HepG2 (cell line): Measurements from ENCODE around the gene TMEM270. TPM values are rescaled to one million over a fixed set of nuclear protein-coding genes. Genes with fewer than 3 reads are reported as not detected.
A peak's percentile ranks its signal among the peaks of the same experiment; 100 is the strongest.

Experiments used
- AKAP8 ChIP-seq: sonication (generic); formaldehyde crosslinking; IDR thresholded peaks from 2 replicates; pipeline ENCODE4 v1.5.1; 2020; ENCODE audit warnings: mild to moderate bottlenecking, missing genetic modification reagents
- ATF1 ChIP-seq: IDR thresholded peaks from 2 replicates; pipeline ENCODE4 v1.6.1; 2016; ENCODE audit warnings: mild to moderate bottlenecking, control low read depth
- HIVEP1 ChIP-seq: sonication (generic); formaldehyde crosslinking; IDR thresholded peaks from 2 replicates; pipeline ENCODE4 v1.4.0; 2020; ENCODE audit warnings: mild to moderate bottlenecking, missing genetic modification reagents
- IKZF1 ChIP-seq: fragments of 450-650 bp; IDR thresholded peaks from 2 replicates; pipeline ENCODE4 v1.7.1; 2016
- ISX ChIP-seq: sonication (generic); formaldehyde crosslinking; conservative IDR thresholded peaks from 2 replicates; pipeline ENCODE4 v1.5.0; 2020; ENCODE audit warnings: missing genetic modification reagents
- NFE2L2 ChIP-seq: fragments of 150-350 bp; IDR thresholded peaks from 2 replicates; pipeline ENCODE4 v1.6.1; 2014; ENCODE audit warnings: low read length
- NR2F6 ChIP-seq, 2 experiments: IDR thresholded peaks; 2 replicates each; pipeline ENCODE4 v1.6.1; 2016; ENCODE audit warnings: antibody characterized with exemption in 1 of 2, mild to moderate bottlenecking in 1 of 2
- polyA plus RNA-seq, 8 experiments: library from polyadenylated mRNA; depleted of rRNA in 3 of 8; stranded (reverse) in 7 of 8; unstranded in 1 of 8; fragments of >200 nt; fragmentation: Illumina TruSeq in 4 of 8; extraction: Trizol in 4 of 8; gene quantifications; 2 replicates each; pipeline versions ENCODE4 v1.2.1 to v1.2.3, GENCODE V29; 2011 to 2016; ENCODE audit warnings: low read depth in 4 of 8, missing spikeins in 1 of 8, mixed read lengths in 1 of 8; ENCODE audit not compliant: insufficient read depth in 1 of 8
- total RNA-seq, 5 experiments: library from RNA; depleted of rRNA; stranded (reverse); fragments of >200 nt; fragmentation: Illumina TruSeq; extraction: Trizol; gene quantifications; 2 replicates each; pipeline ENCODE4 v1.2.3, GENCODE V29; 2016; ENCODE audit warnings: low read depth in 1 of 5
- TF ChIP-seq, protein P1 (sequence below): sonication (generic); formaldehyde crosslinking; IDR thresholded peaks from one replicate; pipeline ENCODE4 v1.5.1; 2020; ENCODE audit warnings: mild to moderate bottlenecking, missing genetic modification reagents; ENCODE audit errors: not compliant biosample characterization
- TF ChIP-seq, protein P2 (sequence below): sonication (generic); formaldehyde crosslinking; IDR thresholded peaks from 2 replicates; pipeline ENCODE4 v1.4.0; 2020; ENCODE audit warnings: mild to moderate bottlenecking, missing genetic modification reagents, borderline replicate concordance
- TF ChIP-seq, protein P3 (sequence below), 2 experiments: fragments of 450-650 bp in 1 of 2; sonication (generic) in 1 of 2; formaldehyde crosslinking; IDR thresholded peaks; 2 replicates each; pipeline versions ENCODE4 v1.5.0 to v1.8.0; 2020 to 2022; ENCODE audit warnings: mild to moderate bottlenecking in 1 of 2, missing genetic modification reagents in 1 of 2
- TF ChIP-seq, protein P4 (sequence below), 2 experiments: IDR thresholded peaks; 2 replicates each; pipeline ENCODE4 v1.6.1; 2011 to 2012; ENCODE audit warnings: low read length in 2 of 2, borderline replicate concordance in 1 of 2, low read depth in 1 of 2, mild to moderate bottlenecking in 1 of 2, moderate library complexity in 1 of 2
- TF ChIP-seq, protein P5 (sequence below): sonication (generic); formaldehyde crosslinking; IDR thresholded peaks from 2 replicates; pipeline ENCODE4 v1.5.0; 2020; ENCODE audit warnings: missing genetic modification reagents

Gene TMEM270
- total and polyA plus RNA-seq, 2 of the 13 experiments (the other 11 are each of a cell fraction or from before 2014, with no cell fraction given), result not detected

DNA sequence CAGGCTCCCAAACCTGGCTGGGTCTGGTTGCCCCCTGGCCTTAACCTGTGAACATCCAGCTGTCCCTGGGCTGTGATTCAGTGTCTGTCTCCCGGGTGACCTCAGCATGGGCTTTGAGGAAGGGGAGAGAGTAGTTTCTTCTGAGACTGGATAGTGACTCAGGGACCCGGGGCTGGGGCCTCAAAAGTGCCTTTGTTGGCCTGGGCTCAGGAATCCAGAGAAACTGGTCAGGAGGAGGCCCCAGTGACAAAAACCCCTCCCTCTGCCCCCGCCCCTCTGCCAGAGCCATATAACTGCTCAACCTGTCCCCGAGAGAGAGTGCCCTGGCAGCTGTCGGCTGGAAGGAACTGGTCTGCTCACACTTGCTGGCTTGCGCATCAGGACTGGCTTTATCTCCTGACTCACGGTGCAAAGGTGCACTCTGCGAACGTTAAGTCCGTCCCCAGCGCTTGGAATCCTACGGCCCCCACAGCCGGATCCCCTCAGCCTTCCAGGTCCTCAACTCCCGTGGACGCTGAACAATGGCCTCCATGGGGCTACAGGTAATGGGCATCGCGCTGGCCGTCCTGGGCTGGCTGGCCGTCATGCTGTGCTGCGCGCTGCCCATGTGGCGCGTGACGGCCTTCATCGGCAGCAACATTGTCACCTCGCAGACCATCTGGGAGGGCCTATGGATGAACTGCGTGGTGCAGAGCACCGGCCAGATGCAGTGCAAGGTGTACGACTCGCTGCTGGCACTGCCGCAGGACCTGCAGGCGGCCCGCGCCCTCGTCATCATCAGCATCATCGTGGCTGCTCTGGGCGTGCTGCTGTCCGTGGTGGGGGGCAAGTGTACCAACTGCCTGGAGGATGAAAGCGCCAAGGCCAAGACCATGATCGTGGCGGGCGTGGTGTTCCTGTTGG is 30.0 kb upstream of the TMEM270 start, which contains the start of gene CLDN4 (continued):
- TF ChIP-seq, protein P1, sequence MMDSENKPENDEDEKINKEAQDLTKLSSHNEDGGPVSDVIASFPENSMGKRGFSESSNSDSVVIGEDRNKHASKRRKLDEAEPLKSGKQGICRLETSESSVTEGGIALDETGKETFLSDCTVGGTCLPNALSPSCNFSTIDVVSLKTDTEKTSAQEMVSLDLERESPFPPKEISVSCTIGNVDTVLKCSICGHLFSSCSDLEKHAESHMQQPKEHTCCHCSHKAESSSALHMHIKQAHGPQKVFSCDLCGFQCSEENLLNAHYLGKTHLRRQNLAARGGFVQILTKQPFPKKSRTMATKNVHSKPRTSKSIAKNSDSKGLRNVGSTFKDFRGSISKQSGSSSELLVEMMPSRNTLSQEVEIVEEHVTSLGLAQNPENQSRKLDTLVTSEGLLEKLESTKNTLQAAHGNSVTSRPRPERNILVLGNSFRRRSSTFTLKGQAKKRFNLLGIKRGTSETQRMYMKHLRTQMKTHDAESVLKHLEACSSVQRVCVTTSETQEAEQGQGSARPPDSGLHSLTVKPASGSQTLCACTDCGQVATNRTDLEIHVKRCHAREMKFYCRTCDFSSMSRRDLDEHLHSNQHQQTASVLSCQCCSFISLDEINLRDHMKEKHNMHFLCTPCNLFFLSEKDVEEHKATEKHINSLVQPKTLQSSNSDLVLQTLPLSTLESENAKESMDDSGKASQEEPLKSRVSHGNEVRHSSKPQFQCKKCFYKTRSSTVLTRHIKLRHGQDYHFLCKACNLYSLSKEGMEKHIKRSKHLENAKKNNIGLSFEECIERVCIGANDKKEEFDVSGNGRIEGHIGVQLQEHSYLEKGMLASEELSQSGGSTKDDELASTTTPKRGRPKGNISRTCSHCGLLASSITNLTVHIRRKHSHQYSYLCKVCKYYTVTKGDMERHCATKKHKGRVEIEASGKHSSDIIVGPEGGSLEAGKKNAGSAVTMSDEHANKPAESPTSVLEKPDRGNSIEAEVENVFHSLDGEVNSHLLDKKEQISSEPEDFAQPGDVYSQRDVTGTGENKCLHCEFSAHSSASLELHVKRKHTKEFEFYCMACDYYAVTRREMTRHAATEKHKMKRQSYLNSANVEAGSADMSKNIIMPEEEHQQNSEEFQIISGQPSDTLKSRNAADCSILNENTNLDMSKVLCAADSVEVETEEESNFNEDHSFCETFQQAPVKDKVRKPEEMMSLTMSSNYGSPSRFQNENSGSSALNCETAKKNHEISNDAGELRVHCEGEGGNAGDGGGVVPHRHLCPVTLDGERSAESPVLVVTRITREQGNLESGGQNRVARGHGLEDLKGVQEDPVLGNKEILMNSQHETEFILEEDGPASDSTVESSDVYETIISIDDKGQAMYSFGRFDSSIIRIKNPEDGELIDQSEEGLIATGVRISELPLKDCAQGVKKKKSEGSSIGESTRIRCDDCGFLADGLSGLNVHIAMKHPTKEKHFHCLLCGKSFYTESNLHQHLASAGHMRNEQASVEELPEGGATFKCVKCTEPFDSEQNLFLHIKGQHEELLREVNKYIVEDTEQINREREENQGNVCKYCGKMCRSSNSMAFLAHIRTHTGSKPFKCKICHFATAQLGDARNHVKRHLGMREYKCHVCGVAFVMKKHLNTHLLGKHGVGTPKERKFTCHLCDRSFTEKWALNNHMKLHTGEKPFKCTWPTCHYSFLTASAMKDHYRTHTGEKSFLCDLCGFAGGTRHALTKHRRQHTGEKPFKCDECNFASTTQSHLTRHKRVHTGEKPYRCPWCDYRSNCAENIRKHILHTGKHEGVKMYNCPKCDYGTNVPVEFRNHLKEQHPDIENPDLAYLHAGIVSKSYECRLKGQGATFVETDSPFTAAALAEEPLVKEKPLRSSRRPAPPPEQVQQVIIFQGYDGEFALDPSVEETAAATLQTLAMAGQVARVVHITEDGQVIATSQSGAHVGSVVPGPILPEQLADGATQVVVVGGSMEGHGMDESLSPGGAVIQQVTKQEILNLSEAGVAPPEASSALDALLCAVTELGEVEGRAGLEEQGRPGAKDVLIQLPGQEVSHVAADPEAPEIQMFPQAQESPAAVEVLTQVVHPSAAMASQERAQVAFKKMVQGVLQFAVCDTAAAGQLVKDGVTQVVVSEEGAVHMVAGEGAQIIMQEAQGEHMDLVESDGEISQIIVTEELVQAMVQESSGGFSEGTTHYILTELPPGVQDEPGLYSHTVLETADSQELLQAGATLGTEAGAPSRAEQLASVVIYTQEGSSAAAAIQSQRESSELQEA, result no peak
- TF ChIP-seq NFE2L2, result peak; percentile 22; the same call in 1 of the 2 replicates
- TF ChIP-seq ATF1 (CRISPR knock-in tag), result no peak
- TF ChIP-seq, protein P2, sequence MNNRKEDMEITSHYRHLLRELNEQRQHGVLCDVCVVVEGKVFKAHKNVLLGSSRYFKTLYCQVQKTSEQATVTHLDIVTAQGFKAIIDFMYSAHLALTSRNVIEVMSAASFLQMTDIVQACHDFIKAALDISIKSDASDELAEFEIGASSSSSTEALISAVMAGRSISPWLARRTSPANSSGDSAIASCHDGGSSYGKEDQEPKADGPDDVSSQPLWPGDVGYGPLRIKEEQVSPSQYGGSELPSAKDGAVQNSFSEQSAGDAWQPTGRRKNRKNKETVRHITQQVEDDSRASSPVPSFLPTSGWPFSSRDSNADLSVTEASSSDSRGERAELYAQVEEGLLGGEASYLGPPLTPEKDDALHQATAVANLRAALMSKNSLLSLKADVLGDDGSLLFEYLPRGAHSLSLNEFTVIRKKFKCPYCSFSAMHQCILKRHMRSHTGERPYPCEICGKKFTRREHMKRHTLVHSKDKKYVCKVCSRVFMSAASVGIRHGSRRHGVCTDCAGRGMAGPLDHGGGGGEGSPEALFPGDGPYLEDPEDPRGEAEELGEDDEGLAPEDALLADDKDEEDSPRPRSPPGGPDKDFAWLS, result no peak
- no peak for TF ChIP-seq ISX (CRISPR knock-in tag)
- no peak for TF ChIP-seq IKZF1
- TF ChIP-seq, protein P3, sequence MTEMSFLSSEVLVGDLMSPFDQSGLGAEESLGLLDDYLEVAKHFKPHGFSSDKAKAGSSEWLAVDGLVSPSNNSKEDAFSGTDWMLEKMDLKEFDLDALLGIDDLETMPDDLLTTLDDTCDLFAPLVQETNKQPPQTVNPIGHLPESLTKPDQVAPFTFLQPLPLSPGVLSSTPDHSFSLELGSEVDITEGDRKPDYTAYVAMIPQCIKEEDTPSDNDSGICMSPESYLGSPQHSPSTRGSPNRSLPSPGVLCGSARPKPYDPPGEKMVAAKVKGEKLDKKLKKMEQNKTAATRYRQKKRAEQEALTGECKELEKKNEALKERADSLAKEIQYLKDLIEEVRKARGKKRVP (CRISPR knock-in tag; IDR thresholded peaks at IDR 0.05), result no peak
- TF ChIP-seq, protein P4, sequence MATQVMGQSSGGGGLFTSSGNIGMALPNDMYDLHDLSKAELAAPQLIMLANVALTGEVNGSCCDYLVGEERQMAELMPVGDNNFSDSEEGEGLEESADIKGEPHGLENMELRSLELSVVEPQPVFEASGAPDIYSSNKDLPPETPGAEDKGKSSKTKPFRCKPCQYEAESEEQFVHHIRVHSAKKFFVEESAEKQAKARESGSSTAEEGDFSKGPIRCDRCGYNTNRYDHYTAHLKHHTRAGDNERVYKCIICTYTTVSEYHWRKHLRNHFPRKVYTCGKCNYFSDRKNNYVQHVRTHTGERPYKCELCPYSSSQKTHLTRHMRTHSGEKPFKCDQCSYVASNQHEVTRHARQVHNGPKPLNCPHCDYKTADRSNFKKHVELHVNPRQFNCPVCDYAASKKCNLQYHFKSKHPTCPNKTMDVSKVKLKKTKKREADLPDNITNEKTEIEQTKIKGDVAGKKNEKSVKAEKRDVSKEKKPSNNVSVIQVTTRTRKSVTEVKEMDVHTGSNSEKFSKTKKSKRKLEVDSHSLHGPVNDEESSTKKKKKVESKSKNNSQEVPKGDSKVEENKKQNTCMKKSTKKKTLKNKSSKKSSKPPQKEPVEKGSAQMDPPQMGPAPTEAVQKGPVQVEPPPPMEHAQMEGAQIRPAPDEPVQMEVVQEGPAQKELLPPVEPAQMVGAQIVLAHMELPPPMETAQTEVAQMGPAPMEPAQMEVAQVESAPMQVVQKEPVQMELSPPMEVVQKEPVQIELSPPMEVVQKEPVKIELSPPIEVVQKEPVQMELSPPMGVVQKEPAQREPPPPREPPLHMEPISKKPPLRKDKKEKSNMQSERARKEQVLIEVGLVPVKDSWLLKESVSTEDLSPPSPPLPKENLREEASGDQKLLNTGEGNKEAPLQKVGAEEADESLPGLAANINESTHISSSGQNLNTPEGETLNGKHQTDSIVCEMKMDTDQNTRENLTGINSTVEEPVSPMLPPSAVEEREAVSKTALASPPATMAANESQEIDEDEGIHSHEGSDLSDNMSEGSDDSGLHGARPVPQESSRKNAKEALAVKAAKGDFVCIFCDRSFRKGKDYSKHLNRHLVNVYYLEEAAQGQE (IDR thresholded peaks at IDR 0.05; ENCODE audit: borderline replicate concordance in 1 of 2, low read depth in 1 of 2, low read length in 2 of 2), result peak in 1 of 2 experiments; percentile 53; a peak in 1 of 4 replicates
- TF ChIP-seq NR2F6 (IDR thresholded peaks at IDR 0.05), result no peak
- TF ChIP-seq NR2F6 (CRISPR knock-in tag; IDR thresholded peaks at IDR 0.05), result no peak
- TF ChIP-seq, protein P5, sequence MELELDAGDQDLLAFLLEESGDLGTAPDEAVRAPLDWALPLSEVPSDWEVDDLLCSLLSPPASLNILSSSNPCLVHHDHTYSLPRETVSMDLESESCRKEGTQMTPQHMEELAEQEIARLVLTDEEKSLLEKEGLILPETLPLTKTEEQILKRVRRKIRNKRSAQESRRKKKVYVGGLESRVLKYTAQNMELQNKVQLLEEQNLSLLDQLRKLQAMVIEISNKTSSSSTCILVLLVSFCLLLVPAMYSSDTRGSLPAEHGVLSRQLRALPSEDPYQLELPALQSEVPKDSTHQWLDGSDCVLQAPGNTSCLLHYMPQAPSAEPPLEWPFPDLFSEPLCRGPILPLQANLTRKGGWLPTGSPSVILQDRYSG (CRISPR knock-in tag), result no peak
- no peak; the same call in 1 of the 2 replicates for TF ChIP-seq HIVEP1 (CRISPR knock-in tag)
- 0 out of 2 replicates have a peak, but pooled peaks have one; percentile 22 for TF ChIP-seq AKAP8
